LNCAP (cell line): ENCODE results near the gene CDC40.

Experiments used
- CTCF ChIP-seq: fragments of 450-650 bp; IDR thresholded peaks from 2 replicates; pipeline ENCODE4 v1.5.1; 2017; ENCODE audit warnings: mild to moderate bottlenecking

Gene CDC40

GRCh38 chr6:110188791-110189190 lies 8.6 kb downstream of the CDC40 start:
- TF ChIP-seq CTCF, result no peak

GRCh38 chr6:110190726-110191125 lies 10.5 kb downstream of the CDC40 start:
- TF ChIP-seq CTCF, result no peak

GRCh38 chr6:110191477-110191876 lies 11.2 kb downstream of the CDC40 start:
- no peak for TF ChIP-seq CTCF

- no peak for TF ChIP-seq CTCF
Observed at GRCh38 chr6:110195639-110196038, 15.4 kb downstream of the CDC40 start.

DNA sequence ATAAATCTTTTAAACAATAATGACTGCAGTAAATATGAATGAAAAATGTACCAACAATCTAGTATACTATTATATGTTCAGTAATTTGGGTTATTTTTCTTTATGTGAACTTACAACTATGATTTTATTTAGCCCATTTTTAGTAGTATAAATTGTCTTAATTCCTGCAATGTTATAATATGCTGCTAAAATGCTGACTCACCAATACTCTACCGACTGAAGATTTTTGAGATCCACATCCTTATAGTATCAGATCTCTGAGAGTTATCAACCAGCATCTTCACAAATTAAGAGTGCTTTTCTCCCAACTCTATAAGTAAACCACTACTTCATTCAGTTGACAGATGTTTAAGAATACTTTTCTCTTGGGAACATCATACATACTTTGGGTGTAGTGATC lies 16.6 kb downstream of the CDC40 start:
- TF ChIP-seq CTCF, result no peak

DNA sequence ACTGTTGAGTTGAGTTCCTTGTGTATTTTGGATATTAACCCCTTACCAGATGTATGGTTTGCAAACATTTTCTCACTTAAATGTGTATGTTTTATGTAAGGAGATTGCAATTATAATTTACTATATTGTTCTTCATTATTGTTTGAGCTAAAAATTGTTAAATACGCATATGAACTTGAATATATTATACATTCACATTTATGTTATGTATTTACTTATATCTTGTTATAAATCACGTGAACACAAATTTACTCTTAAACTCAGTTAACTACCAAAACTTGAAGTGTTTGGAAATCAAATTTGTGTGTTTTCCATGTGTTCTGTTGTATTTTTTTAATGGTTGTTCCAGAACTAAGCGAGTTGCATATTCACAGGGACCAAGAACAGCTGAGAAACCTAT lies 18.3 kb downstream of the CDC40 start:
- no peak for TF ChIP-seq CTCF

- TF ChIP-seq CTCF, result no peak
Observed at GRCh38 chr6:110201151-110201884, 21.1 kb downstream of the CDC40 start.

- TF ChIP-seq CTCF, result no peak
Observed at GRCh38 chr6:110207652-110208051, 27.4 kb downstream of the CDC40 start.
